Measurements from ENCODE around the gene TMX4. TPM values are rescaled to one million over a fixed set of nuclear protein-coding genes. Genes with fewer than 3 reads are reported as not detected.

TMX4 gene
- total RNA-seq, 1 experiment from 2014 or later, result 11.7 TPM

DNA sequence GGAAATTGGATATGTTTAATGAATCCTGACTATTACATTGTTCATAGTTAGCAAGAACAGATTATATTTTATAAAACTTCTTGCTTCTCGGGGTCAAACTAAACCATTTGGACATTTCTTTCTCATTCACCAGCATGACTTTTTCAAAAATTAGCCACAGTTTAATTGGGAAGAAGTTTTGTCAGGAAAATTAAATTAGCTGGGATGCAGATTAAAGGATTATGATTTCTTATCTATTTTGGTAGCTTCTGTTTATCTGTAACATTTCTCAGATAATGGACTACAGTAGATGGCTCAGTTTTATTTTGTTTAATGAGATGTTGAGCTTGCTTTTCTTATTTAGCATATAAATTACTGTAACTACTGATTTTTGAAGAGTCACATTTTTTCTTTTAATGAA, 26.4 kb upstream of the TMX4 start:
- no CpG with 5 or more reads among the region's 1 CpG for WGBS (ENCODE audit: extremely low coverage, insufficient read length, low lambda C conversion rate)

More for the DNA sequence above, 26.4 kb upstream of the TMX4 start:
- H3K9me3 Mint-ChIP-seq, result no peaks in the 10 kb centered on the region; a peak in 1 of 5 replicates
- Histone ChIP-seq H2BK12ac (ENCODE audit: insufficient read length, low read depth, low read length) (no peak overlapping the region), H3K9me3 (ENCODE audit: control insufficient read depth, low read depth, low read length) (no peaks in the 10 kb centered on the region), H3K4me1 (ENCODE audit: insufficient read depth, low read length) (no peaks in the 10 kb centered on the region), H3K14ac (ENCODE audit: insufficient read depth, low read length) (no peak overlapping the region), H2BK120ac (ENCODE audit: low read depth, low read length, poor library complexity, severe bottlenecking) (no peak overlapping the region), H3K56ac (ENCODE audit: insufficient read length, low read depth, low read length) (no peak overlapping the region), H3K18ac (ENCODE audit: insufficient read length, low read depth, low read length) (no peak overlapping the region), H2BK15ac (ENCODE audit: low read depth, low read length) (no peak overlapping the region), H3K4me2 (ENCODE audit: insufficient read depth, insufficient read length, low read length) (no peak overlapping the region), H3K79me2 (ENCODE audit: insufficient read depth, low read length) (no peaks in the 10 kb centered on the region), H2AK5ac (ENCODE audit: insufficient read length, low read length) (no peak overlapping the region), H2BK5ac (ENCODE audit: insufficient read length, low read length) (no peak overlapping the region), H2AFZ (ENCODE audit: low read length) (no peak overlapping the region), H3K23ac (ENCODE audit: insufficient read length, low read depth, low read length) (no peak overlapping the region), H3K4ac (ENCODE audit: low read depth, low read length) (no peak overlapping the region), H3K9ac (ENCODE audit: extremely low read depth, insufficient read length, low read length) (no peak overlapping the region), H3K27ac (ENCODE audit: insufficient read length, low read depth, low read length) (no peak overlapping the region), H4K8ac (replicated peaks; ENCODE audit: insufficient read length, low read depth, low read length) (no peak overlapping the region), H3K79me1 (ENCODE audit: insufficient read depth, low read depth, low read length, poor library complexity, severe bottlenecking) (no peaks in the 10 kb centered on the region), H4K5ac (ENCODE audit: insufficient read length, low read depth, low read length) (no peak overlapping the region), H4K20me1 (ENCODE audit: control insufficient read depth, insufficient read depth, insufficient read length) (no peaks in the 10 kb centered on the region), H3K27me3 (ENCODE audit: insufficient read depth, low read length) (no peaks in the 10 kb centered on the region), H4K91ac (ENCODE audit: insufficient read length, low read depth, low read length) (no peak overlapping the region), H3K23me2 (ENCODE audit: insufficient read length, low read depth, low read length, poor library complexity, severe bottlenecking) (no peaks in the 10 kb centered on the region), H2BK20ac (ENCODE audit: low read depth, low read length, poor library complexity, severe bottlenecking) (no peak overlapping the region), H3T11ph (ENCODE audit: low read length) (no peak overlapping the region)
- H3K4me1 Mint-ChIP-seq, result no peaks in the 10 kb centered on the region
- TF ChIP-seq, protein P1, sequence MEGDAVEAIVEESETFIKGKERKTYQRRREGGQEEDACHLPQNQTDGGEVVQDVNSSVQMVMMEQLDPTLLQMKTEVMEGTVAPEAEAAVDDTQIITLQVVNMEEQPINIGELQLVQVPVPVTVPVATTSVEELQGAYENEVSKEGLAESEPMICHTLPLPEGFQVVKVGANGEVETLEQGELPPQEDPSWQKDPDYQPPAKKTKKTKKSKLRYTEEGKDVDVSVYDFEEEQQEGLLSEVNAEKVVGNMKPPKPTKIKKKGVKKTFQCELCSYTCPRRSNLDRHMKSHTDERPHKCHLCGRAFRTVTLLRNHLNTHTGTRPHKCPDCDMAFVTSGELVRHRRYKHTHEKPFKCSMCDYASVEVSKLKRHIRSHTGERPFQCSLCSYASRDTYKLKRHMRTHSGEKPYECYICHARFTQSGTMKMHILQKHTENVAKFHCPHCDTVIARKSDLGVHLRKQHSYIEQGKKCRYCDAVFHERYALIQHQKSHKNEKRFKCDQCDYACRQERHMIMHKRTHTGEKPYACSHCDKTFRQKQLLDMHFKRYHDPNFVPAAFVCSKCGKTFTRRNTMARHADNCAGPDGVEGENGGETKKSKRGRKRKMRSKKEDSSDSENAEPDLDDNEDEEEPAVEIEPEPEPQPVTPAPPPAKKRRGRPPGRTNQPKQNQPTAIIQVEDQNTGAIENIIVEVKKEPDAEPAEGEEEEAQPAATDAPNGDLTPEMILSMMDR (conservative IDR thresholded peaks at IDR 0.05), result no peak
- H3K27me3 Mint-ChIP-seq (ENCODE audit: low read depth), result no peaks in the 10 kb centered on the region; the same call in 1 of the 2 replicates
- H3K27ac Mint-ChIP-seq, result no peak overlapping the region
- no peak overlapping the region for H3K4me3 Mint-ChIP-seq
- H3K36me3 Mint-ChIP-seq (ENCODE audit: insufficient read depth in 1 of 3, low read depth in 3 of 3), result no peaks in the 10 kb centered on the region
- DNase-seq, result no peak
